ENCODE data around the gene NR5A1.

Gene NR5A1

DNA sequence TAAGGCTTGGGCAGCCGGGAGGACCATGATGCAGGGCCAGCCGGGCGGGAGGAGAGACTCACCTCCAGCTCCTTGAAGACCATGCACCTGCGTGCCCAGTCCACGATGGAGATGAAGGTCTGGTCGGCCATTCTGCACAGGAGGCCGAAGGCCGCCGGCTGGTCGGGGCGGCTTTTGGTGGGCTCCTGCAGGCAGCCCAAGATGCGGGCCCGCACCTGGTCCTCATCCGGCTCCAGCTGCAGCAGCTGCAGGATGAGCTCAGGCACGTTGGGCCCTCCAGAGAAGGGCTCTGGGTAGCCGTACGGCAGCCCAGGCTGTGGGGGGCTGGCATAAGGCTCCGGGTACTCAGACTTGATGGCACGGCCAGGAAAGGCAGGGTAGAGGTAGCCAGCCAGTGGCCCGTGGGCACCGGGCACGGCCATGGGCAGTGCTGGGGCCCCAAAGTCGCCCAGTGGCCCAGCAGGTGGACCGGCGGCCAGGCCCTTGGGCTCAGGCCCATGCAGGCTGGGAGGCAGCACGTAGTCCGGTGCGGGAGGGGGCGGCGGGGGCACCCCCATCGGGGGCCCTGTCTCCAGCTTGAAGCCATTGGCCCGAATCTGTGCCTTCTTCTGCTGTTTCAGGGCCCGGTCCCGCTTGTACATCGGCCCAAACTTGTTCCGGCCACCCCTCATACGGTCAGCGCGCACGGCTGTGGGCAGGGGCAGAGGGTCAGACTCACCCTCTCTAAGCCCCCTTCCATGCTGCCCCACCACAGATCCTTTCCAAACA is 7.0 kb downstream of the NR5A1 start:
- no peak for DNase-seq

DNA sequence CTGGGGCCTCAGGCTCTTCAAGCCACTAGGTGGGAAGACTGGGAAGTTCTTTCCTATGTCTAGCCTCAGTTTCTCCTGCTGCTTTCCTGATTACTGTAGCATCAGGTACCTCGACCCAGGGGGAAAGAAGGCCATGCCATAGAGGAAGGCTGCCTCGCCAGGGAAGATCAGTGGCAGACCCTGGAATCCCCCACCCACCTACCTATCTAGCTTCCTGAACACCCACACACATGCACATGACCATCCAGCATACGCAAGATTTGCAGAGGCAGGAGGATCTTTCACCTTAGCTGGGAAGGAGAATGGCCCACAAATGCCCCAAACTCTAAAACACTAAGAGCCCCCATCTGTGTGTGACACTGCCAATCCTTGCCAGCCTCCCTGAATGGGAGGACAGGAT is 8.0 kb downstream of the NR5A1 start:
- DNase-seq: no peak

DNA sequence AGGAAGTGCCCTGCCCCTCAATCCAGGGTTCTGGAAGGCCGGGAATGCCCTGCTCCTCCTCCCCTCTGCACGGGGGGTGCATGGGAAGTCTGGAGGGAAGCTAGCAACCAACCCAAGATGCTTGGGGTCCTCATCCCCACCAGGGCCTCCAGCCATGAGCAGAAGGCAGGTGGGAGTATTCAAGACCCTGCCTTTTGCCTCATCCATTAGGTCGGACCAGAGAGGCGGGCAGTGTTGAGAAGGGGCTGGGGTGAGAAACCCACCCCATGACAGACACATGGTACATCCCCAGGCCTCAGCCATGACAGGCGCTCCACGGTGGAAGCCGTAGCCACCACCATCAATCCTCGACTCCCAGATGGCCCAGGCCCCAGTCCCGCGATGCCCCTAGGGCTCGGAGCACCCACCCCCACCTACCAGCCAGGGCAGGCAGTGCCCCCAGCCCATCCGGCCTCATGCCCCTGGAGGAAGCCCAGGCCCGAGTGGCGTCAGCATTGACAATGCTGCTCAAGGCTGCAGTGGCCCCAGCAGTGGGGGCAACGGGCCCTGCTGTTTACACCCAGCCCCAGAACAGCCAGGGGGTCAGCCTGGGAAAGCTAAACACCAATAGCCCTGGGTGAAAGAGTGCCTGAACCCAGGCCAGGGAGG is 8.6 kb downstream of the NR5A1 start:
- no peak for DNase-seq

DNA sequence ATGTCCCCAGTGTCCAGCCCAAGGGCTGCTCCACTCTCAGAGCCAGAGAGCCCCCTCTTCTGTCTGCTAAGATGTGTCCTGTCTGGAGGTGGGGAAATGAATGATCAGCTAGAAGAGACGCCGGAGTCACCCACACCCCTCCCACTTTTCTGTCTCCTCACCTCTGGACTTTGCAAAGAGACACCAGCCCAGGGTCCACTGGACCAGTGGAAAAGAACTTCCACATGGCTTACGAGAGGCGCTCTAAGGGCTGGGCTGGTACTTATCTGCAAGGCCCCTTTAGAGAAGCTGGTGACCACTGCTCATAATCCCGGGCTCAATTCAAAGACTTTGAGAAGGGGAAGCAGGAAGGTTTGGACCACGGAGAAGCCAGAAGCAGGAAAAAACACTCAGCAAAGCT is 9.2 kb downstream of the NR5A1 start:
- DNase-seq: no peak

DNA sequence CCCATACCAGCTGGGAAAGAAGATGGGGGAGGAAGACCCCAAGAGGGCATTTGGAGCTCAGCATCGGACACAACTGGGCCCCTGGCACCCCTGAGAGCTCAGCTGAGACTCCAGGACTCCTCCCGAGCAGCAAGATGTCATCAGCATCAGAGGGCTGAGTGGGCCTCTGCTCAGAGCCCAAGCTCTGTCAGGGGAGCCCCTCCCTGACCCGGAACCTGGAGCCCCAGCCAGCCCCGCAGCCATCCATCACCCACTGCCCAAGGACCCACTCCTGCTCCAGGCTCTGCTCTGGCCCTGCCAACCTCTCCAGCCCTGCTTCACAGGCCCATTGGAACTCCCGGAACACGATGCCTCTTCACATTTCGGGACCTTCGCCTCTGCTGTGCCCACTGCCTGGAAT is 9.8 kb downstream of the NR5A1 start:
- DNase-seq: no peak

DNA sequence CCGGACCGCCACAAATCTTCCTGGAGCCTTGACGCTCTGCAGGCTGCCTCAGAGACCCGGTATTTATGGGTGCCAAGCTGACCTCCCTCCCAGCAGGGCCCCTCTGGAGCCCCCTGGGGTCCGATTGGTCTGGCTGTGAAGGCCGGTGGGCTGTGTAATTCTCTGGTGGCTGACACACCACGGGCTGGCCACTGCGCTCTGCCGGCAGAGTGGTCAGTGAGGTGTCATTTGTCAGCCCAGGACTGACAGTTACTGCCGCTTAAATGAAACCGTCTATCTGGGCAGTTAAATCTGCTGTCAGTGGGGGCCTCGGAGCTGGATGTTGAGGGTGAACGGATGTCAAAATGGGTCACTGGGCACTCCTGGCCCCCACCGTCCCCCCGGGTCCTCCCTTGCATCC is 10.7 kb downstream of the NR5A1 start:
- DNase-seq: no peak

DNA sequence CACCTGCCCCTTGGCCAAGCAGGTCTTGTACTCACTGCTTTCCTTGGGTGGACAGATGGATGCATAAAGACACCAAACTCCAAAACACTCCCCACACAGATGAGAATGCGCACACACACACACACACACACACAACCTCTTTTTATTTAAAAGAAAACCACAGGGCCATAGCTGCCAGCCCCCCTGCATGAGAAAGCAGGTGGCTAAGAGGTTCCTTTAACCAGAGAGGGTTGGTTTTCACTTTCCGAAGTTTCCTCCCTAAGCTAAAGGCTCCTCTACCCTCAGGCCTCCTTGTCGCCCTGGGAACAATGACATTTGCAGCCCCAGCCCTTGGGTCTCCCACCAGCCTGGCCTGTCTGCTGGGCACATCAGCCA is 11.1 kb downstream of the NR5A1 start:
- no peak for DNase-seq

DNA sequence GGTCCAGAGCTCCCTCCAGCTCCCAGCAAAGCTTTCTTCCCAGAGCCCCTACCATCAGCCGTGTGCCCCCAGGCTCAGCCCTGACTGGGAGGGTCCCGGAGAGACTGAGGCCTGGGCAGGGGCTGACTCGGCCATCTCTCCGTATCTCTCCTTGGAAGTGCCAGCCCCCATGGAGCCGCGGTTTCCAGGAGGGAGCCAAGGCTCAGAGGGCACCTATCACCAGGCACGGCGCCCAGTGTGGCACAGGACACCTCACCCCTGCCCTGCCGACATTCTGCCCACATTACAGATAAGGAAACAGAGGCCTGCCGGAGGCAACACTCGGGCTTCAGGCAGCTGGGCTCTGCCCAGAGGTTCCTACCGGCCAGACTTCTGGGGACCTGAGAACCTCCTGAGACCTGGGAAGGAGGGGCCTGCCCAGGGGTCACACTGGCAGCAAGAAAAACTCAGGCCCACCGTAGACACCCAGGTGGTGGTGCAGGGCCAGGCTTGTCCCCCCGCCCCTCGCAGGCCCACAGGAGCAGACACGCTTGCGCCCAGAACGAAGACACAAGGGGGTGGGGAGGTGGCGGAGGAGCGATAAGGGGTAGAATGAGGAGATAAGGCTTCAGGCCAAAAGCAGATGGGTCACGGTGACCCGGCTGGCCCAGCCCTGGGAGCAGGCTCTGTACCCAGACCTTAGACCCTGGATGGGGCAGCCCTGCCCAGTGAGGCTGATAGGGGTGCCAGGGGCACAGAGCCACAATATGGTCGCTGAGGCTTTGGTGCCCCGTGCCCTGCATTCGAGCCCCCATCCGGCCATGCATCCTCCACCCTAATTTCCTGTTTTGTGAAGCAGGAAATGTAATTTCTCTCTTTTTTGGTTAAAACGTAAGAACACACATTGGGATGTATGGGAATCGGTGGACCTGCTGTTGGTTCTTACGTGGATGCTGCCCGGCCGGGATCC is 11.8 kb downstream of the NR5A1 start:
- no peak for DNase-seq

DNA sequence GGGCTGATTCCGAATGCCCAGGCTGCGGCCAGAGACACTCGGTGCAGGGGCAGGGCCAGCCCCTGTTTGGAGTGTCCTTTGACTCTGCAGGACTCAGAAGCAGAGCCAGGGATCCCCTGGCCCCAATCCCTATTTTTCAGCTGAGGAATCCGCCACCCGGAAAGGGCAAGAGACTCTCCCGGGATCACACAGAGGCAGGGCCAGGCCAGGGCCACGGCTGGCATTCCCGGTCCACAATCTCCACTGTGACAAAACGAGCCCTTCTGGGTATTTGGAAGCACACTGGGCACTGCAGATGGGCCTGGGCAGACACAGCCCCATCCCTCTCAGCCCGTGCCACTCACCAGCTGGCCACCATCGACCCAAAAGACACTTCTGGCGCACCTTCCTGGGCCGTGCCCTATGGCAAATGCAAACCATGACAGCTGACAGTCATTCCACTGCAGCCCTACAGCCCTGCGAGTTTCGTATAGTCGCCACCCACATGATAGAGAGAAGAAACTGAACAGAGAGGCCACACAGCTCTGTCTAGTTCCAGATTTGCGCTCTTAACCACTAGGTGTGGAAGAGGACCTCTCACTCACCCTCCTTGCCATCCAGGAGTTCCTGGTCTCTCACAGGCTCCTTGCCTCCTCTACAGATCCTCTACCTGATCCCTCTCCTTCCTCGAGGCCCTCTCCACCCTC is 13.3 kb downstream of the NR5A1 start:
- no peak for DNase-seq

DNA sequence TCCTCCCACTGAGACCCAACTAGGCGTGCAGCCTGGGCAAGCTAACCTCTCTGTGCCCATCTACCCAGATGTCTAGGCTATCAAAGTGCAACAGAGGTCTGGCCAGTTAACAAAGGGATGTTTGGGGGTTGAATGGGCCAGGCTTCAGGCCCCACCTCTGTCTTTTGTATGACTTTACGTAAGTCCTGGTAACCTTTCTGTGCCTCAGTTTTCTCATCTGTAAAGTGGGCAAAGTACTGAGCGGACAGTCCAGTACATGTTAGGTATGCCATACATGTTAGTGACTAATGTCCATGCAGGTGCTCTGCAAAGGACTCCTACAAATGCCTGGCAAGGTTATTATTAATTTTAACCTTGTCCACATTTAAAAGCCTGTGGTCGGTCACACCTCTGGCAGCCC is 14.0 kb downstream of the NR5A1 start:
- no peak for DNase-seq

DNA sequence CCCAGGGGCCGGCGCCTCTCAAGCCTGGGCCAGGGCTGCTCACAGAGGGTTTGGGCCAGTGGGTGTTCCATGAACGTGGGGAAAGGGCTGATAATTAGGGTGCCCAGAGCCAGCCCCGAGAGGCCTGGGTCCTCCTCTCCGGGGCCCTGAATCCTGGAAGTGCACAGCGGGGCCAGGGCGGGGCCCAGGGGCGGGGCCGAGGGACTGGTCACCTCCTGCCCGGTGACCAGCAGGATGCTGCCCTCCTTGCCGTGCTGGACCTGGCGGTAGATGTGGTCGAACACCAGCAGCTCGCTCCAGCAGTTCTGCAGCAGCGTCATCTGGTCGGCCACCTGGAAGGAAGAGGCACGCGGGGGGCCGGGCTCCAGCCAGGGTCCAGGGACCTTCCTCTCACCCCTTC is 14.4 kb downstream of the NR5A1 start:
- no peak for DNase-seq

DNA sequence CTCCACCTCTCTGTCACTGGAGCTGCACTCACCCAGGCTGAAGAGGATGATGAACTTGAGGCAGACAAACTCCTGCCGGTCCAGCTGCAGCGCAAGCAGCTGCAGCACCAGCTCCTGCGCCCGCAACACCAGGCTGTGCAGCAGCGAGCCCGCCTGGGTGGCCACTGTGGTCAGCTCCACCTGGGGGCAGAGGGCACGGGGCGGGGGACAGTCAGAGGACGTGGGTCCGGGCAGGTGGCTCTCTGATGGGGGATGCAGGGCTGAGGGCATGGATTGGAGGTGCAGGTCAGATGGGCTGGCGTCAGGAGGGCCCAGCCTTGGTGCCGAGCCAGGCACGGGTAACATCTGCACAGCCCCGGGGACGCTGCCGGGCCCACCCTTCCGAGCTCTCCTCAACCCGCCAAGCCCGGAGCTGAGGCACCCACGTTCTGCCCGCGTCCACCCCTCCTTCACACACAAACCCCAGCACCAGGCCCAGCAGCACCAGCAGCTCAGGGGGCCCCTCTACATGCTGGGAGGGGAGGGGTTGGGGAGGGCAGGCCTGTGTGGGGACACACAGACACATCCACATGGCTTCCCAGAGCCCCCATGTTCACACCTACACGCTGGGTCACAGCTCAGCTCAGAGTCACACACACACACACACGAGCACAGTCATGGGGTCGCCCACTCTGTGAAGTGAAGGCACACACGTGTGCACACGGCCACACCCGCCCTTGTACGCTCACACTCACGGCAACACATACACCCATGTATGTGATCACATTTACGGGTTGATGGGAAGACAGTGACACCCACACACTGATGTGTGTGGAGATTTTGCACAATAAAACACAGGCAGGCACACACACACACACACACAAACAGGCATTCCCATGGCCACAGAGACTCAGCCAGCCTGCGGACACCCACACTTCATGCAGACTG is 15.9 kb downstream of the NR5A1 start:
- no peak for DNase-seq

DNA sequence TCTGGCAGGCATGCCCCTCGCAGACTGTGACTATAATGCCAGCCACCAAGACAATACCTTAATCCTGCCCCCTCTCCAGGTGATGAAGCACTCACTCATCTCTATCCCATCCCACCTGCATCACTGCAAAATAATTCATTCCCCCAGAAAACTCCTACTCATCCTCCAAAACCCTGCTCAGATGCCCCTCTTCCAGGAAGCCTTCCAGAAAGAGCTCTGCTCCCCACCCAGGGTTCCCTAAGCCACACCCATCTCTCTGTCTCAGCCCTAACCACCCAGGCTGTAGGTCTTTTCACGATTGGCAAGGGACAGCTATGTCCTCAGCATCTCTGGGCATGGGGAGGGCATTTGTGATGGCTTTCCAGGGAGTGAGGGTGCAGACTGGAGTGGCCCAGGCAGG is 17.2 kb downstream of the NR5A1 start:
- no peak for DNase-seq

DNA sequence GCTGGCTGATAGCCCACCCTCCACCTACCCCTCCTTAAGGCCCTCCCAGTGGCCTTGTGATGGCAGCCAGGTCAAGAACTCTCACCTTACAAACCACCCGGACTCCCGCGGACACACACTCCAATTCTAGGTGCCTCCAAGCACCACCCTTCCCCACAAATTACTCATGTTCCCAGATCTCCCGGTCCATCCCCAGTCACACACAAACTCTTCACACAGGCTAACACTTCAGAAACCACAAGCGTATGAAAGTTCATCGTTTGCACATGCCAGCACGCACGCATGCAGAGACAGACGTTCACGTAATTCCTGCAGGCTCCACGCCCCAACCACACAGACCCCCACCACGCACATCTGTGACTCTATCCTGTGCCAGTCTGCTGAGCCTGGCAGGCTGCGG is 18.0 kb downstream of the NR5A1 start:
- no peak for DNase-seq

DNA sequence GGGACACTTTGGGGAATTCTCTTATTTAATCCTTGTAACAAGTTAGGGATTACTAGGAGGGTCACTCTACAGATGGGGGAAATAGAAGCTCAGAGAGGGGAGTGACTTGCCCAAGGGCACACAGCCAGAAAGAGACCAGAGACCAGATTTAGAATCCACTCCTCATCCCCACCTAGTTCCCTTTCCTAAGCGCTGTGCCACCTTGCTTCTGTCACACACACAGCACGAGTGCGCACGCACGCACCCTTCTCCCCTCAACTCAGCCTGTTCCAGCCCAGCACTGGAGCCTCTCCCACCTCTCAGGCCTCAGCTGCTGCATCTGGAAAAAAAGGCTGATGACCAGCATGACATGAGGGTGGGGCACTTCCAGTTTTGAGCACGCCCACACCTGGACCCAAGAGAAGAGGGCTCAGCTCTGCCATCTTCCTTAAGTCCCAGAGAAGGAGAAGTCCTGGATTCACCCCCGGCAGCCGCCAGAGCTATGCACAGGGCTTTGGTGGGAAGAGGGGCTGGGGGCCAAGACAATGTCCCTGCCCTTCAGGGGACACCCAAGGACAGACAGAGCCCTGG is 18.5 kb downstream of the NR5A1 start:
- DNase-seq: no peak

DNA sequence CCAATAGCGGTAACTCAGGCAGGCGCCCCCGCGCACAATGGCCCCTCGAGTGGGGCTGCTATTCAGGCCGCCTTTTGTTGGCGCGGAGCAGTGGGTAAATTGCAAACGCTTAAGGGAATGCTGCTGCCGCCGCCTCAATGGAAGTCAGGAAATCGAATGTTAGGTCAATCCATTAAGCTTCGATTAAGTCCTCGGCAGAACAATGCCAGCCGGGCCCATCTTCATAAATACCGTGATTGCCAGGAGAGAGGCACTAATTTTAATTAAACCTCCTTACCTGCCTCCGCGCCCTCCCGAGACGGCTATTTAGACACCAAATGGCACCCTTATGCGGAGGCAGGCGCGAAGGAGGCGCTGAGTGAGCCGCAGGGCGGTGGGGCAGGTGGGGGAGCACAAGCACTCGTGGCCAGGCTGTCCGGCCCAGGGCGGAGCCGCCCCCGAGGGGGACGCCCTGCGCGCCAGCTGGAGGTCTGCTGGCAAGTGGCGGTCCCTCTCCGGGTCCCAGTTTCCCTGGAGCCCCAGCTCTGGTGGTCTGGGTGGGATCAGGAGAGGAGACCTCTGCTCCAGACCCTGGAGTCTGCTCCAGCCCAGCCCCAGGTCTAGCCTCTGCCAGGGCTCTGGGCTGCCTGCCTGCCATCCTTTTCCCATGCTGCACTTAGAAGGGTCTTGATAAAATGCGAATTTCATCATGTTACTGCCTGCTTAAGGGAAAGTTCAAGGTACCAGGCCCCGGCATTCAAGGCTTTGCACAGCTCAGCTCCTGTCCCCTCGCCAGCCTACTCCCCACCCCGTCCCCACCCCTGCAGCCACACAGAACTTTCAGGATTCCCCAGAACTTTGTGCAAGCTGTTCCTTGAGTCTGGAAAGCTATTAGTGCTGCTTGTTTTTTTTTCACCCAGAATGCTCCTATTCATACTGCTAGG is 19.7 kb downstream of the NR5A1 start:
- no peak for DNase-seq

DNA sequence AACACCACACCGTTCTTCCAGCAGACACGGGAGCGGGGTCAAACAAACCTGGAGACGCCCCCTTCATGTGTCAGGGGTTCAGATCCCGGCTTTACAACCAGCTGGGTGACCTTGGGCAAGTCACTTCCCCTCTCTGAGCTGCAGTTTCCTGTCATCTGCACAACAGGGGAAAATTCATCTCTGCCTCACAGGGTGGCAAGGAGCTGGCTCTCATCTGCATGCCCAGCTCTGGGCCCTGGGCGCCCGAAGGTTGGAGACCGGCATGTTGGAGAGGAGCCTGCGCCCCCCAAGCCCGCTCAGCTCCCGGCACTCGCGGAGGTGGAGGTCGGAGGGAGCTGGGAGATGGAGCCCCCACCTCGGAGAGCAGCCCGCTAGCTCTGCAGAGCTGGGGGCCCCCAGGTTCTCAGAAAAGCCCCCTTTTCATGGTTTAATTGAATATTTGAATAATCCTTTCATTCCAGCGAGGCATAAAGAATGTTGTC is 20.4 kb downstream of the NR5A1 start:
- no peak for DNase-seq

DNA sequence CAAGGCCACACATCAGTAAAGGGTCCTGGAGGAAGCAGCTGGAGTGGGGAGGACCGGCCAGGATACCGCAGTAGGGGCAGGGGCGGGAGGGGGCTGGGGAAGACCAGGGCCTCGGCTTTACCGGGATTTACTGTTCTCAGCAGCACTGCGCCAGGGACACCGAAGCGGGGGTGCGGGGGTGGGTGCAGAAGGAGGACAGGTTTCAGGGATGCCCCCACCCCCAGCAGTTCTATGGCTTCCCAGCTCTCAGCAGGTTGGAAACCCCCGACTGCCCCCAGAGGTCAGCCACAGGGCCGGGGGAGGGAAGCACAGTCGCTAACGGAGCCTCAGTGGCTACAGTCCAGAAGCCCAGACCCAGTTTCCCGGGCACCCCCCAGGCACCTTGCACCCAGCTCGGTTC is 21.3 kb downstream of the NR5A1 start:
- DNase-seq: no peak

DNA sequence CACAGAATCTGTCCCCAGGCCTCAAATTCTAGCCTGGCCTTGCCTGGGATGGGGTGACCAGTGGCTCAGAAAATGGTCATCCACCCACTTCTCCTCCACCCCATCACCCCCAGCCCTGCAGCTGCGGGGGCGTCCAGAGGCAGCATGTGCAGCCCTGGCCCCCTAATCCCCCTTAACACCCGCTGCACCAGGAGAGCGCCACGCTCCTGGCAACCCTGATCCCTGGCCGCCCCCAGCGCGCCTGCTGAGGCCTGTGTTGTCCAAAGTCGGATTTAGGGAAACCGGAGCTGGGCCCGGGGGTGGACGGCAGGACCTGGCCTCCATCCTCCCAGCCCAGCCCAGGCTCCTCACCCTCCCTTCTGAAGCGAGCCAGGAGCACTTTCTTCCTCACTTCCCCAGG is 22.0 kb downstream of the NR5A1 start:
- DNase-seq: no peak
